Spleen (tissue), 7 donors: Measurements from ENCODE around the gene FREM2.

Experiments used
- POLR2A ChIP-seq, 3 donors: fragments of 450-650 bp; IDR thresholded peaks; one replicate each; pipeline ENCODE4 v1.5.1; 2017; ENCODE audit warnings: antibody characterized with exemption in 3 of 3, mild to moderate bottlenecking in 1 of 3
- POLR2AphosphoS5 ChIP-seq, 3 donors: sonication (generic); formaldehyde crosslinking; IDR thresholded peaks; one replicate each; pipeline ENCODE4 v1.5.1; 2017; ENCODE audit warnings: antibody characterized with exemption in 3 of 3
- TF ChIP-seq, protein P1 (sequence below), 11 experiments: fragments of 200-600 bp in 7 of 11; fragments of 450-650 bp in 4 of 11; sonication (generic) in 4 of 11; IDR thresholded peaks in 8 of 11; conservative IDR thresholded peaks in 3 of 11; 1 replicate in 7 of 11; 2 replicates in 4 of 11; pipeline versions ENCODE4 v1.4.0 to v1.8.0; 2016 to 2021; ENCODE audit warnings: antibody characterized with exemption in 11 of 11, inconsistent platforms in 4 of 11, mild to moderate bottlenecking in 1 of 11
- donor health status: DM: no; HTN: no; CAD: no; lungs with moderate emphysema.
- donor health status: DM: no; HTN: no; CAD: no.
- donor health status: DM: no; HTN: no; CAD: no.

DNA sequence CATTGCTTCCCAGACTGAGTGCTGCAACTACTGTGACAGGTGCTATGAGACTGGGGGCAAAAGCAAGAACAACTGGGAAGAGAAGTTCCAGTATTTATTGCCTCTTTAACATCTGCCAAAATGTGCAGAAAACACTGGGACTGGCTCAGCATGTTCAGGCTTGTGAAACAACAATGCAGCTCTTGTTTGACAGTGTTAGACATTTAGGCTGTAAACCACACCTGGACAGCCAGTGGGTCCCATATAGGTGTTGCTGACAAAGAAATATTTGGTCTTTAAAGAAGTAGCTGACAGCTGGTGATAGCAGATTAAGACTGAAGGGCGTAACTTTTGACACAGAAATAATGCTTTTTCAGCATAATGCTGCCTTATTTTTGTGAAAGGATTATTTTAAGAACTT is 215.7 kb downstream of the FREM2 start:
- TF ChIP-seq, protein P1, sequence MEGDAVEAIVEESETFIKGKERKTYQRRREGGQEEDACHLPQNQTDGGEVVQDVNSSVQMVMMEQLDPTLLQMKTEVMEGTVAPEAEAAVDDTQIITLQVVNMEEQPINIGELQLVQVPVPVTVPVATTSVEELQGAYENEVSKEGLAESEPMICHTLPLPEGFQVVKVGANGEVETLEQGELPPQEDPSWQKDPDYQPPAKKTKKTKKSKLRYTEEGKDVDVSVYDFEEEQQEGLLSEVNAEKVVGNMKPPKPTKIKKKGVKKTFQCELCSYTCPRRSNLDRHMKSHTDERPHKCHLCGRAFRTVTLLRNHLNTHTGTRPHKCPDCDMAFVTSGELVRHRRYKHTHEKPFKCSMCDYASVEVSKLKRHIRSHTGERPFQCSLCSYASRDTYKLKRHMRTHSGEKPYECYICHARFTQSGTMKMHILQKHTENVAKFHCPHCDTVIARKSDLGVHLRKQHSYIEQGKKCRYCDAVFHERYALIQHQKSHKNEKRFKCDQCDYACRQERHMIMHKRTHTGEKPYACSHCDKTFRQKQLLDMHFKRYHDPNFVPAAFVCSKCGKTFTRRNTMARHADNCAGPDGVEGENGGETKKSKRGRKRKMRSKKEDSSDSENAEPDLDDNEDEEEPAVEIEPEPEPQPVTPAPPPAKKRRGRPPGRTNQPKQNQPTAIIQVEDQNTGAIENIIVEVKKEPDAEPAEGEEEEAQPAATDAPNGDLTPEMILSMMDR (IDR thresholded peaks at IDR 0.05 in 8 of 11, conservative IDR thresholded peaks at IDR 0.05 in 3 of 11): no peak
- no peak for TF ChIP-seq POLR2AphosphoS5 (IDR thresholded peaks at IDR 0.05)
- TF ChIP-seq POLR2A (IDR thresholded peaks at IDR 0.05): no peak
